ENCODE data around the gene EPO. TPM values are rescaled to one million over a fixed set of nuclear protein-coding genes. Genes with fewer than 3 reads are reported as not detected.

The EPO gene
- total RNA-seq, 1 donor from 2014 or later = not detected

- no peaks in the 10 kb centered on the region for H3K27me3 ChIP-seq (ENCODE audit: low read depth)
- no peaks in the 10 kb centered on the region for H3K9me3 ChIP-seq
- intact Hi-C loops (cut with DNase I) = no loop called here
- DNase-seq (no peak), ATAC-seq (no peak)
- peaks cover 90% of the 10 kb centered on the region for H3K36me3 ChIP-seq
- no peak for TF ChIP-seq CTCF (IDR thresholded peaks at IDR 0.05)
- no peak overlapping the region for H3K4me3 ChIP-seq
- peaks cover 14% of the 10 kb centered on the region for H3K4me1 ChIP-seq
- no peak overlapping the region for H3K27ac ChIP-seq
Measured at GRCh38 chr7:100685049-100685605, 35.1 kb upstream of the EPO start.

GRCh38 chr7:100685631-100686145 is 34.6 kb upstream of the EPO start:
- peaks cover 9% of the 10 kb centered on the region for H3K4me1 ChIP-seq
- no peaks in the 10 kb centered on the region for H3K9me3 ChIP-seq
- TF ChIP-seq CTCF (IDR thresholded peaks at IDR 0.05) = no peak
- H3K27ac ChIP-seq = no peak overlapping the region
- DNase-seq (no peak), ATAC-seq (no peak)
- no peak overlapping the region for H3K4me3 ChIP-seq
- peaks cover 85% of the 10 kb centered on the region for H3K36me3 ChIP-seq
- intact Hi-C loops (cut with DNase I) = no loop called here
- no peaks in the 10 kb centered on the region for H3K27me3 ChIP-seq (ENCODE audit: low read depth)

GRCh38 chr7:100686201-100686821 is 34.0 kb upstream of the EPO start:
- intact Hi-C loops (cut with DNase I) = no loop called here
- no peak for ATAC-seq
- TF ChIP-seq CTCF (IDR thresholded peaks at IDR 0.05) = no peak

GRCh38 chr7:100686822-100687211 is 33.5 kb upstream of the EPO start:
- peaks cover 73% of the 10 kb centered on the region for H3K36me3 ChIP-seq
- no peak for DNase-seq

More at GRCh38 chr7:100686201-100686821, 34.0 kb upstream of the EPO start:
- Histone ChIP-seq H3K4me1 (peaks cover 13% of the 10 kb centered on the region), H3K9me3 (no peaks in the 10 kb centered on the region), H3K36me3 (peaks cover 78% of the 10 kb centered on the region), H3K27ac (no peak overlapping the region), H3K27me3 (ENCODE audit: low read depth) (no peaks in the 10 kb centered on the region), H3K4me3 (no peak overlapping the region)
- no peak for DNase-seq

GRCh38 chr7:100687261-100687660 is 33.0 kb upstream of the EPO start:
- TF ChIP-seq CTCF (IDR thresholded peaks at IDR 0.05) = no peak
- Histone ChIP-seq H3K27me3 (ENCODE audit: low read depth) (no peaks in the 10 kb centered on the region), H3K27ac (no peak overlapping the region), H3K4me3 (no peak overlapping the region), H3K36me3 (peaks cover 69% of the 10 kb centered on the region), H3K9me3 (no peaks in the 10 kb centered on the region), H3K4me1 (peaks cover 23% of the 10 kb centered on the region)
- DNase-seq (no peak), ATAC-seq (no peak)
- intact Hi-C loops (cut with DNase I) = no loop called here

More at GRCh38 chr7:100686822-100687211, 33.5 kb upstream of the EPO start:
- Histone ChIP-seq H3K9me3 (no peaks in the 10 kb centered on the region), H3K27me3 (ENCODE audit: low read depth) (no peaks in the 10 kb centered on the region), H3K4me3 (no peak overlapping the region), H3K4me1 (peaks cover 18% of the 10 kb centered on the region), H3K27ac (no peak overlapping the region)
- intact Hi-C loops (cut with DNase I) = no loop called here
- ATAC-seq = no peak
- TF ChIP-seq CTCF (IDR thresholded peaks at IDR 0.05) = no peak

Data from lower lobe of right lung (tissue), 2 donors.